Ovary (tissue), 3 donors: Measurements from ENCODE around the gene AP3B2.

ENCODE experiments used
- CTCF ChIP-seq, 3 donors: fragments of 450-650 bp in 2 of 3; fragments of 200-600 bp in 1 of 3; IDR thresholded peaks; one replicate each; pipeline versions ENCODE4 v1.5.1 to v1.8.0; 2016 to 2022; ENCODE audit warnings: antibody characterized with exemption in 3 of 3, mild to moderate bottlenecking in 1 of 3
- POLR2A ChIP-seq: fragments of 450-650 bp; IDR thresholded peaks from one replicate; pipeline ENCODE4 v1.6.1; 2017; ENCODE audit warnings: antibody characterized with exemption, mild to moderate bottlenecking, moderate library complexity
- donor health status: DM: no; HTN: no; CAD: no.

- no peak for TF ChIP-seq CTCF (IDR thresholded peaks at IDR 0.05)
- no peak for TF ChIP-seq POLR2A
These were observed 84.5 kb downstream of the AP3B2 start for GRCh38 chr15:82625136-82625535.
